HCT116 (cell line): ENCODE data around the gene CDH13. TPM values are rescaled to one million over a fixed set of nuclear protein-coding genes. Genes with fewer than 3 reads are reported as not detected.
"Not testable (repeated sequence)": the region's sequence is repeated elsewhere in the genome, so short reads cannot be mapped to it uniquely, and the experiment has no call there.

Experiments used
- ATAC-seq: fragments of 200-7000 bp; cut with Tn5 transposase; 2 replicates; pipeline ENCODE4 v1.9.1; 2020; ENCODE audit warnings: mild to moderate bottlenecking, moderate library complexity
- BruUV-seq: library from RNA; stranded (reverse); fragments of 400-500 nt; replicated peaks from 2 replicates; lab custom pipeline; 2021; lab: Mats Ljungman, UMichigan
- CTCF ChIA-PET: fragments of 300-600 bp; sonication (Branson Sonifier 250); formaldehyde crosslinking; loops from one replicate; lab custom pipeline; 2021; ENCODE audit warnings: antibody characterized with exemption; lab: Charles Lee
- POLR2A ChIA-PET: fragments of 300-600, 350-600 bp; sonication (Branson Sonifier 250); formaldehyde crosslinking; loops from one replicate; lab custom pipeline; 2021; ENCODE audit warnings: antibody characterized with exemption; lab: Charles Lee
- RAD21 ChIA-PET, 2 experiments: fragments of 300-600 bp; sonication (Branson Sonifier 250); formaldehyde crosslinking; loops; one replicate each; lab custom pipeline; 2023; ENCODE audit warnings: low total read pairs in 2 of 2; ENCODE audit not compliant: uncharacterized antibody in 2 of 2, unreplicated experiment in 2 of 2, low non-redundant PET in 1 of 2; lab: Charles Lee
- DNase-seq: peaks from one replicate; pipeline ENCODE4 v3.0.0-alpha.2; 2010; ENCODE audit warnings: low read depth, low spot score
- H2AFZ ChIP-seq: fragments of 200-600 bp; shearing (Covaris generic), sonication (generic); 2 replicates; pipeline ENCODE4 v1.6.1; 2017; ENCODE audit warnings: low read depth, mixed run types, mixed read lengths, antibody characterized with exemption, low read length; ENCODE audit not compliant: poor library complexity, severe bottlenecking
- H3K27ac ChIP-seq: 2 replicates; pipeline ENCODE4 v1.5.1; 2012; ENCODE audit warnings: low read depth, low read length
- H3K27me3 ChIP-seq: fragments of 200-600 bp; sonication (generic); 2 replicates; pipeline ENCODE4 v1.6.1; 2016; ENCODE audit warnings: mixed run types, low read length, mixed read lengths; ENCODE audit not compliant: insufficient read depth
- H3K36me3 ChIP-seq, 2 experiments: fragments of 200-500 bp in 1 of 2; fragments of 200-600 bp in 1 of 2; sonication (Bioruptor generic) in 1 of 2; sonication (generic) in 1 of 2; 2 replicates each; pipeline versions ENCODE4 v1.5.1 to v1.6.1; 2014 to 2016; ENCODE audit warnings: low read length in 2 of 2, inconsistent platforms in 1 of 2, mixed read lengths in 1 of 2, mixed run types in 1 of 2; ENCODE audit not compliant: insufficient read depth in 2 of 2, control insufficient read depth in 1 of 2
- H3K4me1 ChIP-seq, 2 experiments: fragments of 200-600 bp in 1 of 2; sonication (generic) in 1 of 2; 2 replicates each; pipeline versions ENCODE4 v1.5.1 to v1.6.1; 2012 to 2017; ENCODE audit warnings: low read length in 2 of 2, inconsistent platforms in 1 of 2, mild to moderate bottlenecking in 1 of 2, mixed read lengths in 1 of 2, mixed run types in 1 of 2, moderate library complexity in 1 of 2; ENCODE audit not compliant: insufficient read depth in 2 of 2, control insufficient read depth in 1 of 2
- H3K4me2 ChIP-seq: fragments of 200-600 bp; sonication (generic); 2 replicates; pipeline ENCODE4 v1.6.1; 2017; ENCODE audit warnings: mixed run types, low read length, mixed read lengths
- H3K4me3 ChIP-seq, 2 experiments: fragments of 200-600 bp in 1 of 2; sonication (generic) in 1 of 2; replicated peaks in 1 of 2; 2 replicates each; pipeline ENCODE4 v1.5.1; 2011 to 2016; ENCODE audit warnings: low read length in 2 of 2, control low read depth in 1 of 2, low read depth in 1 of 2, mild to moderate bottlenecking in 1 of 2, mixed read lengths in 1 of 2, mixed run types in 1 of 2
- H3K79me2 ChIP-seq: fragments of 200-600 bp; sonication (generic); 2 replicates; pipeline ENCODE4 v1.6.1; 2017; ENCODE audit warnings: mild to moderate bottlenecking, mixed run types, low read length, moderate library complexity, mixed read lengths; ENCODE audit not compliant: insufficient read depth
- H3K9ac ChIP-seq: fragments of 200-600 bp; sonication (generic); 2 replicates; pipeline ENCODE4 v1.6.1; 2016; ENCODE audit warnings: low read length, mixed read lengths
- H3K9me2 ChIP-seq: fragments of 200-600 bp; sonication (generic), shearing (Covaris generic); 2 replicates; pipeline ENCODE4 v1.6.1; 2017; ENCODE audit warnings: mixed run types, mild to moderate bottlenecking, moderate library complexity; ENCODE audit not compliant: insufficient read depth
- H3K9me3 ChIP-seq, 2 experiments: fragments of 200-500 bp in 1 of 2; fragments of 200-600 bp in 1 of 2; sonication (Bioruptor generic) in 1 of 2; sonication (generic) in 1 of 2; 2 replicates each; pipeline ENCODE4 v1.6.1; 2014 to 2017; ENCODE audit warnings: low read length in 2 of 2, mixed read lengths in 2 of 2, inconsistent platforms in 1 of 2, low read depth in 1 of 2, mild to moderate bottlenecking in 1 of 2, mixed run types in 1 of 2, moderate library complexity in 1 of 2; ENCODE audit not compliant: control insufficient read depth in 1 of 2, insufficient read depth in 1 of 2
- H4K20me1 ChIP-seq: fragments of 200-600 bp; sonication (generic), shearing (Covaris generic); 2 replicates; pipeline ENCODE4 v1.6.1; 2017; ENCODE audit warnings: mixed run types, mild to moderate bottlenecking, moderate library complexity; ENCODE audit not compliant: insufficient read depth
- CBX3 ChIP-seq: IDR thresholded peaks from 2 replicates; pipeline ENCODE4 v1.6.1; 2012; ENCODE audit warnings: low read depth
- CEBPB ChIP-seq: IDR thresholded peaks from 2 replicates; pipeline ENCODE4 v1.6.1; 2012; ENCODE audit warnings: low read depth
- EGR1 ChIP-seq: IDR thresholded peaks from 2 replicates; pipeline ENCODE4 v1.6.1; 2012; ENCODE audit warnings: low read depth
- FOSL1 ChIP-seq: IDR thresholded peaks from 2 replicates; pipeline ENCODE4 v1.6.1; 2012; ENCODE audit warnings: low read depth
- JUND ChIP-seq: IDR thresholded peaks from 2 replicates; pipeline ENCODE4 v1.6.1; 2012
- POLR2AphosphoS5 ChIP-seq: IDR thresholded peaks from 2 replicates; pipeline ENCODE4 v1.6.1; 2011; ENCODE audit warnings: mild to moderate bottlenecking, low read depth, low read length, moderate library complexity
- REST ChIP-seq: IDR thresholded peaks from 2 replicates; pipeline ENCODE4 v1.6.1; 2012; ENCODE audit warnings: low read depth
- SP1 ChIP-seq: IDR thresholded peaks from 2 replicates; pipeline ENCODE4 v1.6.1; 2012; ENCODE audit warnings: low read depth
- TCF7L2 ChIP-seq: IDR thresholded peaks from 2 replicates; pipeline ENCODE4 v1.7.0; 2011; ENCODE audit warnings: borderline replicate concordance, inconsistent platforms; ENCODE audit not compliant: insufficient read depth, insufficient read length; ENCODE audit errors: extremely low read depth
- YY1 ChIP-seq: IDR thresholded peaks from 2 replicates; pipeline ENCODE4 v1.6.1; 2011; ENCODE audit warnings: low read length, low read depth, moderate library complexity, mild to moderate bottlenecking; ENCODE audit not compliant: insufficient replicate concordance; ENCODE audit errors: extremely low read depth
- ZFX ChIP-seq: fragments of 450-650 bp; IDR thresholded peaks from 2 replicates; pipeline ENCODE4 v1.6.1; 2017
- ZNF274 ChIP-seq: fragments of 200-500 bp; sonication (Bioruptor generic); IDR thresholded peaks from 2 replicates; pipeline ENCODE4 v1.6.1; 2014; ENCODE audit warnings: mild to moderate bottlenecking, low read depth, low read length, inconsistent platforms
- intact Hi-C: fragments of 100-400 bp; cut with micrococcal nuclease; formaldehyde crosslinking; loops from 2 replicates; pipeline ENCODE4 v1.10.0; 2022
- total RNA-seq: library from RNA; stranded (reverse); gene quantifications from one replicate; pipeline ENCODE4 v1.2.1, GENCODE V29; 2021; ENCODE audit not compliant: unreplicated experiment
- TF ChIP-seq, protein P1 (sequence below): IDR thresholded peaks from 2 replicates; pipeline ENCODE4 v1.6.1; 2012
- TF ChIP-seq, protein P2 (sequence below), 3 experiments: fragments of 200-600 bp in 1 of 3; sonication (generic) in 1 of 3; IDR thresholded peaks in 2 of 3; conservative IDR thresholded peaks in 1 of 3; 2 replicates each; pipeline ENCODE4 v1.5.1; 2012 to 2017; ENCODE audit warnings: low read depth in 2 of 3, low read length in 2 of 3, antibody characterized with exemption in 1 of 3, borderline replicate concordance in 1 of 3, control low read depth in 1 of 3, mild to moderate bottlenecking in 1 of 3, mixed read lengths in 1 of 3, mixed run types in 1 of 3, moderate library complexity in 1 of 3; ENCODE audit not compliant: insufficient read depth in 1 of 3

Gene CDH13
- total RNA-seq, 1 experiment from 2014 or later, result not detected

GRCh38 chr16:82933933-82934332, 307.2 kb downstream of the CDH13 start:
- BruUV-seq, H3K4me1 ChIP-seq, intact Hi-C loops, CTCF ChIA-PET, DNase-seq, H3K4me2 ChIP-seq, POLR2A ChIA-PET, H3K79me2 ChIP-seq, ATAC-seq, RAD21 ChIA-PET, H3K36me3 ChIP-seq, H3K27ac ChIP-seq, H3K27me3 ChIP-seq, H3K4me3 ChIP-seq, H4K20me1 ChIP-seq, H3K9ac ChIP-seq, H3K9me2 ChIP-seq, H2AFZ ChIP-seq: not testable (repeated sequence)
- H3K9me3 ChIP-seq, result peaks cover 18 to 23% of the 10 kb centered on the region in 2 experiments; a peak in 2 of 4 replicates

GRCh38 chr16:82935766-82936165, 309.0 kb downstream of the CDH13 start:
- Histone ChIP-seq H4K20me1 (no peaks in the 10 kb centered on the region), H3K9me2 (no peaks in the 10 kb centered on the region), H2AFZ (no peak overlapping the region), H3K36me3 (no peaks in the 10 kb centered on the region), H3K9me3 (peaks cover 18 to 31% of the 10 kb centered on the region in 2 experiments; a peak in 2 of 4 replicates), H3K79me2 (no peaks in the 10 kb centered on the region), H3K27ac (no peak overlapping the region), H3K4me2 (no peak overlapping the region), H3K4me3 (no peak overlapping the region), H3K27me3 (no peaks in the 10 kb centered on the region), H3K4me1 (no peaks in the 10 kb centered on the region), H3K9ac (no peak overlapping the region)
- RAD21 ChIA-PET, result no interaction called here
- no TSS peak for BruUV-seq
- intact Hi-C loops, result no loop called here
- ATAC-seq, result no peak
- POLR2A ChIA-PET, result no interaction called here
- CTCF ChIA-PET, result no interaction called here
- TF ChIP-seq, protein P1, sequence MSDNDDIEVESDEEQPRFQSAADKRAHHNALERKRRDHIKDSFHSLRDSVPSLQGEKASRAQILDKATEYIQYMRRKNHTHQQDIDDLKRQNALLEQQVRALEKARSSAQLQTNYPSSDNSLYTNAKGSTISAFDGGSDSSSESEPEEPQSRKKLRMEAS, result no peak
- TF ChIP-seq CBX3, result no peak
- TF ChIP-seq ZFX, result no peak
- no peak for TF ChIP-seq SP1
- TF ChIP-seq, protein P2, sequence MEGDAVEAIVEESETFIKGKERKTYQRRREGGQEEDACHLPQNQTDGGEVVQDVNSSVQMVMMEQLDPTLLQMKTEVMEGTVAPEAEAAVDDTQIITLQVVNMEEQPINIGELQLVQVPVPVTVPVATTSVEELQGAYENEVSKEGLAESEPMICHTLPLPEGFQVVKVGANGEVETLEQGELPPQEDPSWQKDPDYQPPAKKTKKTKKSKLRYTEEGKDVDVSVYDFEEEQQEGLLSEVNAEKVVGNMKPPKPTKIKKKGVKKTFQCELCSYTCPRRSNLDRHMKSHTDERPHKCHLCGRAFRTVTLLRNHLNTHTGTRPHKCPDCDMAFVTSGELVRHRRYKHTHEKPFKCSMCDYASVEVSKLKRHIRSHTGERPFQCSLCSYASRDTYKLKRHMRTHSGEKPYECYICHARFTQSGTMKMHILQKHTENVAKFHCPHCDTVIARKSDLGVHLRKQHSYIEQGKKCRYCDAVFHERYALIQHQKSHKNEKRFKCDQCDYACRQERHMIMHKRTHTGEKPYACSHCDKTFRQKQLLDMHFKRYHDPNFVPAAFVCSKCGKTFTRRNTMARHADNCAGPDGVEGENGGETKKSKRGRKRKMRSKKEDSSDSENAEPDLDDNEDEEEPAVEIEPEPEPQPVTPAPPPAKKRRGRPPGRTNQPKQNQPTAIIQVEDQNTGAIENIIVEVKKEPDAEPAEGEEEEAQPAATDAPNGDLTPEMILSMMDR (IDR thresholded peaks at IDR 0.05 in 2 of 3, conservative IDR thresholded peaks at IDR 0.05 in 1 of 3; ENCODE audit: borderline replicate concordance in 1 of 3, insufficient read depth in 1 of 3, low read depth in 2 of 3, low read length in 2 of 3), result no peak
- TF ChIP-seq EGR1, result no peak
- no peak for TF ChIP-seq CEBPB
- TF ChIP-seq JUND, result no peak
- no peak for TF ChIP-seq POLR2AphosphoS5
- no peak for TF ChIP-seq FOSL1
- no peak for TF ChIP-seq ZNF274
- no peak for TF ChIP-seq TCF7L2
- TF ChIP-seq REST, result no peak
- TF ChIP-seq YY1, result no peak
- DNase-seq, result no peak
